K562 (cell line): ENCODE measurements around the gene CRYBG1. TPM values are rescaled to one million over a fixed set of nuclear protein-coding genes. Genes with fewer than 3 reads are reported as not detected.

Source experiments
- ATAC-seq: fragments of 200-7000 bp; cut with Tn5 transposase; 3 replicates; pipeline ENCODE4 v1.9.1; 2020; ENCODE audit warnings: moderate library complexity
- BruUV-seq: library from RNA; stranded (reverse); fragments of 400-500 nt; replicated peaks from 2 replicates; lab custom pipeline; 2021; lab: Mats Ljungman, UMichigan
- CTCF ChIA-PET: fragments of 300-600 bp; formaldehyde crosslinking; extraction: SDS; loops from one replicate; lab custom pipeline; 2021; ENCODE audit warnings: low intra/inter-chr PET ratio; lab: Yijun Ruan, JAX
- POLR2A ChIA-PET: fragments of 300-600, 350-650 bp; sonication (Branson Sonifier 250); formaldehyde crosslinking; extraction: SDS; loops from one replicate; lab custom pipeline; 2021; ENCODE audit warnings: antibody characterized with exemption, inconsistent platforms; lab: Yijun Ruan, JAX
- DNase-seq, 4 experiments: peaks; one replicate each; pipeline versions ENCODE4 v3.0.0 to v3.0.0-alpha.2; 2011 to 2018; ENCODE audit warnings: low spot score in 3 of 4, mixed read lengths in 3 of 4; ENCODE audit errors: extremely low read depth in 1 of 4
- FAIRE-seq: peaks from 2 replicates; lab custom pipeline; 2011; peaks lifted over from hg19 to GRCh38; lab: Jason Lieb, UNC
- H2AFZ ChIP-seq: 2 replicates; pipeline ENCODE4 v1.6.0; 2011; ENCODE audit warnings: low read depth, low read length, control low read depth, inconsistent platforms
- H3K27ac ChIP-seq: fragments of 200-600 bp; 3 replicates; pipeline ENCODE4 v1.8.0; 2011; ENCODE audit warnings: low read depth, mild to moderate bottlenecking, control low read depth, inconsistent platforms, low read length, moderate library complexity, mixed read lengths; ENCODE audit errors: extremely low read depth
- H3K27me3 ChIP-seq, 2 experiments: fragments of 300-600 bp in 1 of 2; 2 replicates in 1 of 2; 3 replicates in 1 of 2; pipeline versions ENCODE4 v1.6.0 to v1.8.0; 2011; ENCODE audit warnings: inconsistent platforms in 2 of 2, low read length in 2 of 2, mild to moderate bottlenecking in 1 of 2, mixed read lengths in 1 of 2, moderate library complexity in 1 of 2; ENCODE audit not compliant: control insufficient read depth in 2 of 2, insufficient read depth in 2 of 2
- H3K36me3 ChIP-seq: fragments of 300-600 bp; 3 replicates; pipeline ENCODE4 v1.8.0; 2011; ENCODE audit warnings: mild to moderate bottlenecking, low read length, inconsistent platforms; ENCODE audit not compliant: control insufficient read depth, insufficient read depth
- H3K4me1 ChIP-seq, 2 experiments: fragments of 200-600 bp in 1 of 2; replicated peaks in 1 of 2; 2 replicates in 1 of 2; 3 replicates in 1 of 2; pipeline versions ENCODE4 v1.5.1 to v1.8.0; 2011; ENCODE audit warnings: inconsistent platforms in 2 of 2, low read length in 2 of 2, mild to moderate bottlenecking in 1 of 2, mixed read lengths in 1 of 2, moderate library complexity in 1 of 2; ENCODE audit not compliant: control insufficient read depth in 2 of 2, insufficient read depth in 2 of 2
- H3K4me2 ChIP-seq: 2 replicates; pipeline ENCODE4 v1.6.1; 2011; ENCODE audit warnings: low read length, control low read depth, inconsistent platforms, mixed read lengths; ENCODE audit not compliant: insufficient read depth
- H3K4me3 ChIP-seq: fragments of 200-600 bp; sonication (generic), shearing (Covaris generic); 2 replicates; pipeline ENCODE4 v1.5.1; 2016; ENCODE audit warnings: control low read depth, inconsistent platforms
- H3K79me2 ChIP-seq: fragments of 200-600 bp; 3 replicates; pipeline ENCODE4 v1.8.0; 2011; ENCODE audit warnings: low read length, inconsistent platforms; ENCODE audit not compliant: control insufficient read depth, insufficient read depth
- H3K9ac ChIP-seq, 2 experiments: 2 replicates each; pipeline versions ENCODE4 v1.6.0 to v1.6.1; 2011; ENCODE audit warnings: low read depth in 2 of 2, low read length in 2 of 2, control low read depth in 1 of 2, inconsistent platforms in 1 of 2, mild to moderate bottlenecking in 1 of 2, mixed read lengths in 1 of 2; ENCODE audit not compliant: insufficient read depth in 1 of 2
- H3K9me1 ChIP-seq: one replicate; pipeline ENCODE4 v1.6.0; 2011; ENCODE audit warnings: inconsistent platforms, mild to moderate bottlenecking, low read length, moderate library complexity; ENCODE audit not compliant: control insufficient read depth, insufficient read depth
- H3K9me3 ChIP-seq: replicated peaks from 2 replicates; pipeline ENCODE4 v1.5.1; 2011; ENCODE audit warnings: low read depth, low read length, inconsistent platforms; ENCODE audit not compliant: control insufficient read depth, insufficient read depth
- H4K20me1 ChIP-seq: replicated peaks from 2 replicates; pipeline ENCODE4 v1.6.1; 2011; ENCODE audit warnings: low read length, inconsistent platforms, mixed read lengths; ENCODE audit not compliant: control insufficient read depth, insufficient read depth
- ILF3 ChIP-seq: fragments of 450-650 bp; IDR thresholded peaks from 2 replicates; pipeline ENCODE4 v1.6.1; 2018; ENCODE audit warnings: antibody characterized with exemption, mild to moderate bottlenecking, moderate library complexity, borderline replicate concordance
- PHB ChIP-seq: fragments of 250-450 bp; sonication (Bioruptor Pico); IDR thresholded peaks from 2 replicates; pipeline ENCODE4 v1.5.0; 2021
- U2AF1 ChIP-seq: fragments of 200-400 bp; formaldehyde crosslinking; optimal IDR thresholded peaks from 2 replicates; pipeline ENCODE3; 2017; ENCODE audit warnings: mild to moderate bottlenecking, low read depth, low read length, moderate library complexity
- ZNF551 ChIP-seq: fragments of 250-450 bp; sonication (Bioruptor Pico); IDR thresholded peaks from 2 replicates; pipeline ENCODE4 v1.5.0; 2021; ENCODE audit warnings: mild to moderate bottlenecking, moderate library complexity
- WGBS: fragments of 100-300 bp; shearing (Covaris generic); methylation state at CpG from one replicate; pipeline ENCODE4 v1.1.6; 2016; ENCODE audit warnings: low coverage, mixed read lengths; ENCODE audit not compliant: insufficient coverage; ENCODE audit errors: missing lambda C conversion rate; 5-methylcytosine and 5-hydroxymethylcytosine counted together
- in situ Hi-C: fragments of 300-500 bp; cut with MboI; formaldehyde crosslinking; loops from 4 replicates; pipeline ENCODE4 v1.15.0; 2018; ENCODE audit warnings: inconsistent platforms, mixed read lengths
- intact Hi-C: fragments of 100-400 bp; cut with micrococcal nuclease; formaldehyde crosslinking; loops from 2 replicates; pipeline ENCODE4 v1.14.2; 2022
- polyA plus RNA-seq, 8 experiments: library from polyadenylated mRNA; depleted of rRNA in 4 of 8; stranded (reverse) in 5 of 8; unstranded in 3 of 8; fragments of >200 nt; fragmentation: Nextera tagmentation in 2 of 8; fragmentation: Illumina TruSeq in 1 of 8; extraction: Ambion mirVana in 2 of 8; extraction: Trizol in 1 of 8; gene quantifications; 2 replicates each; pipeline versions ENCODE4 v1.2.1 to v1.2.3, GENCODE V29; 2011 to 2014; ENCODE audit warnings: inconsistent platforms in 1 of 8, missing spikeins in 1 of 8
- total RNA-seq, 7 experiments: library from RNA; depleted of rRNA in 6 of 7; stranded (reverse); fragments of >200 nt in 6 of 7; fragmentation: Illumina TruSeq in 2 of 7; extraction: Trizol in 2 of 7; gene quantifications; 2 replicates each; pipeline versions ENCODE4 v1.2.1 to v1.2.3, GENCODE V29; 2011 to 2021; ENCODE audit warnings: low replicate concordance in 1 of 7
- TF ChIP-seq, protein P1 (sequence below), 2 experiments: fragments of 150-350 bp in 1 of 2; IDR thresholded peaks; 2 replicates each; pipeline ENCODE4 v1.6.1; 2012 to 2016; ENCODE audit warnings: low read depth in 2 of 2, low read length in 2 of 2, mild to moderate bottlenecking in 1 of 2, moderate library complexity in 1 of 2
- TF ChIP-seq, protein P2 (sequence below): fragments of 250-450 bp; sonication (Bioruptor Pico); IDR thresholded peaks from 2 replicates; pipeline ENCODE4 v1.8.0; 2022; ENCODE audit warnings: inconsistent platforms
- TF ChIP-seq, protein P3 (sequence below): fragments of 450-650 bp; formaldehyde crosslinking; IDR thresholded peaks from 2 replicates; pipeline ENCODE4 v1.4.0; 2020; ENCODE audit warnings: mild to moderate bottlenecking, mixed read lengths

The CRYBG1 gene
- total and polyA plus RNA-seq, 9 of the 15 experiments (the other 6 are each of a cell fraction or from before 2014, with no cell fraction given) = 0.07 to 0.47 (median 0.11) TPM

DNA sequence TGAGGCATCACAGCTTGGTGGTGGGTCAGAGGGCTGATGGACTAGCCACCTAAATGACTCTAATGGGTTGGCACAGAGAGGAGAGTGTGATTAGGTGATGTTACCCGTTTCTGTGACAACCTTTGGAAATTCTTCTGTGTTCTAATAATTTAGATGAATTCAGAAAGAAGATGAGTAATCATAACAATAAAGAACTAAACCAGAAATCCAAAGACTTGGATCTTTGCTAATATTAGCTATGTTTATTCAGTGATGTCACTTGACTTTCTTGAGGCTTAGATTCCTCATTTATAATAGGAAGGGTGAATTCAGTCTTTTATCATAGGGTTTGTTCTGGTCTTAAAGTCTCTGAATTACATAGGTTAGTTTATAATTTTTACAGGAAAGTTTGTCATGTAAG, 19.9 kb downstream of the CRYBG1 start (continued):
- TF ChIP-seq, protein P1, sequence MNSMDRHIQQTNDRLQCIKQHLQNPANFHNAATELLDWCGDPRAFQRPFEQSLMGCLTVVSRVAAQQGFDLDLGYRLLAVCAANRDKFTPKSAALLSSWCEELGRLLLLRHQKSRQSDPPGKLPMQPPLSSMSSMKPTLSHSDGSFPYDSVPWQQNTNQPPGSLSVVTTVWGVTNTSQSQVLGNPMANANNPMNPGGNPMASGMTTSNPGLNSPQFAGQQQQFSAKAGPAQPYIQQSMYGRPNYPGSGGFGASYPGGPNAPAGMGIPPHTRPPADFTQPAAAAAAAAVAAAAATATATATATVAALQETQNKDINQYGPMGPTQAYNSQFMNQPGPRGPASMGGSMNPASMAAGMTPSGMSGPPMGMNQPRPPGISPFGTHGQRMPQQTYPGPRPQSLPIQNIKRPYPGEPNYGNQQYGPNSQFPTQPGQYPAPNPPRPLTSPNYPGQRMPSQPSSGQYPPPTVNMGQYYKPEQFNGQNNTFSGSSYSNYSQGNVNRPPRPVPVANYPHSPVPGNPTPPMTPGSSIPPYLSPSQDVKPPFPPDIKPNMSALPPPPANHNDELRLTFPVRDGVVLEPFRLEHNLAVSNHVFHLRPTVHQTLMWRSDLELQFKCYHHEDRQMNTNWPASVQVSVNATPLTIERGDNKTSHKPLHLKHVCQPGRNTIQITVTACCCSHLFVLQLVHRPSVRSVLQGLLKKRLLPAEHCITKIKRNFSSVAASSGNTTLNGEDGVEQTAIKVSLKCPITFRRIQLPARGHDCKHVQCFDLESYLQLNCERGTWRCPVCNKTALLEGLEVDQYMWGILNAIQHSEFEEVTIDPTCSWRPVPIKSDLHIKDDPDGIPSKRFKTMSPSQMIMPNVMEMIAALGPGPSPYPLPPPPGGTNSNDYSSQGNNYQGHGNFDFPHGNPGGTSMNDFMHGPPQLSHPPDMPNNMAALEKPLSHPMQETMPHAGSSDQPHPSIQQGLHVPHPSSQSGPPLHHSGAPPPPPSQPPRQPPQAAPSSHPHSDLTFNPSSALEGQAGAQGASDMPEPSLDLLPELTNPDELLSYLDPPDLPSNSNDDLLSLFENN (IDR thresholded peaks at IDR 0.05; ENCODE audit: low read depth in 2 of 2, low read length in 2 of 2) = no peak
- TF ChIP-seq U2AF1 = no peak
- no peak for TF ChIP-seq ILF3
- TF ChIP-seq, protein P2, sequence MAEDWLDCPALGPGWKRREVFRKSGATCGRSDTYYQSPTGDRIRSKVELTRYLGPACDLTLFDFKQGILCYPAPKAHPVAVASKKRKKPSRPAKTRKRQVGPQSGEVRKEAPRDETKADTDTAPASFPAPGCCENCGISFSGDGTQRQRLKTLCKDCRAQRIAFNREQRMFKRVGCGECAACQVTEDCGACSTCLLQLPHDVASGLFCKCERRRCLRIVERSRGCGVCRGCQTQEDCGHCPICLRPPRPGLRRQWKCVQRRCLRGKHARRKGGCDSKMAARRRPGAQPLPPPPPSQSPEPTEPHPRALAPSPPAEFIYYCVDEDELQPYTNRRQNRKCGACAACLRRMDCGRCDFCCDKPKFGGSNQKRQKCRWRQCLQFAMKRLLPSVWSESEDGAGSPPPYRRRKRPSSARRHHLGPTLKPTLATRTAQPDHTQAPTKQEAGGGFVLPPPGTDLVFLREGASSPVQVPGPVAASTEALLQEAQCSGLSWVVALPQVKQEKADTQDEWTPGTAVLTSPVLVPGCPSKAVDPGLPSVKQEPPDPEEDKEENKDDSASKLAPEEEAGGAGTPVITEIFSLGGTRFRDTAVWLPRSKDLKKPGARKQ (CRISPR knock-in tag) = no peak

DNA sequence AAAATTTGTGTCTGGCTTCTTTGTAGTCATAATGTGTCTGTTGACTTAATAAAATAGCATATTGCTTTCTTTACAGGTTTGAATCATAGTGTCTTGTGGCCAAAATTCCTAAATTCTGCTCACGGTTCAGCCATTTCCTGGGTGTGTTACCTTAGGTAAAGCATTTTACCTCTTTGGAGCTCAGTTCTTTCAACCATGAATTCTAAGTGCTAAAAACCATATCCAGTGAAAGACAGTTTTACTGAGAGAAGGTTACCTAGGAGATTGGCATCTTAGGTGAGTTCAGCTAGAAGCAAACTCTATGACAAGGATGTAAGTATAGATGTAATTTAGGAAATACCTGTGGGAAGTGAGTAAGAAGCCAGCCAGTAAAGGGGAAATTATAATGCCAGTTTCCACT, 20.7 kb downstream of the CRYBG1 start:
- CTCF ChIA-PET = no interaction called here
- H2AFZ ChIP-seq = no peak overlapping the region
- no peak for ATAC-seq
- H3K4me1 ChIP-seq = no peaks in the 10 kb centered on the region
- H3K27me3 ChIP-seq = peaks cover 4 to 13% of the 10 kb centered on the region in 2 experiments; a peak in 4 of 5 replicates
- H3K27ac ChIP-seq = no peak overlapping the region
- H3K79me2 ChIP-seq = no peaks in the 10 kb centered on the region
- no peaks in the 10 kb centered on the region for H3K9me1 ChIP-seq
- no peaks in the 10 kb centered on the region for H3K36me3 ChIP-seq
- no peak overlapping the region for H3K9ac ChIP-seq
- 0% methylated on average over 1 of the region's 1 CpG for WGBS
- no peaks in the 10 kb centered on the region for H4K20me1 ChIP-seq
- no peak overlapping the region for H3K4me3 ChIP-seq
- no TSS peak for BruUV-seq
- POLR2A ChIA-PET = no interaction called here
- no peak overlapping the region for H3K4me2 ChIP-seq
- FAIRE-seq = no peak
- in situ Hi-C loops = no loop called here
- DNase-seq = no peak
- intact Hi-C loops = no loop called here
- no peaks in the 10 kb centered on the region for H3K9me3 ChIP-seq
- TF ChIP-seq, protein P3, sequence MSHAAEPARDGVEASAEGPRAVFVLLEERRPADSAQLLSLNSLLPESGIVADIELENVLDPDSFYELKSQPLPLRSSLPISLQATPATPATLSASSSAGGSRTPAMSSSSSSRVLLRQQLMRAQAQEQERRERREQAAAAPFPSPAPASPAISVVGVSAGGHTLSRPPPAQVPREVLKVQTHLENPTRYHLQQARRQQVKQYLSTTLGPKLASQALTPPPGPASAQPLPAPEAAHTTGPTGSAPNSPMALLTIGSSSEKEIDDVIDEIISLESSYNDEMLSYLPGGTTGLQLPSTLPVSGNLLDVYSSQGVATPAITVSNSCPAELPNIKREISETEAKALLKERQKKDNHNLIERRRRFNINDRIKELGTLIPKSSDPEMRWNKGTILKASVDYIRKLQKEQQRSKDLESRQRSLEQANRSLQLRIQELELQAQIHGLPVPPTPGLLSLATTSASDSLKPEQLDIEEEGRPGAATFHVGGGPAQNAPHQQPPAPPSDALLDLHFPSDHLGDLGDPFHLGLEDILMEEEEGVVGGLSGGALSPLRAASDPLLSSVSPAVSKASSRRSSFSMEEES (CRISPR knock-in tag) = no peak
- TF ChIP-seq PHB (CRISPR knock-in tag) (no peak), ZNF551 (CRISPR knock-in tag) (no peak)
